GM11168 (cell line): Measurements from ENCODE around the gene TEKT1.
"Not testable (repeated sequence)": the region's sequence is repeated elsewhere in the genome, so short reads cannot be mapped to it uniquely, and the experiment has no call there.

Experiments
- in situ Hi-C: fragments of 300-500 bp; cut with MboI; formaldehyde crosslinking; loops from one replicate; pipeline ENCODE4 v1.12.0; 2022; ENCODE audit warnings: low sequenced_read_pairs; ENCODE audit not compliant: unreplicated experiment

TEKT1 gene

DNA sequence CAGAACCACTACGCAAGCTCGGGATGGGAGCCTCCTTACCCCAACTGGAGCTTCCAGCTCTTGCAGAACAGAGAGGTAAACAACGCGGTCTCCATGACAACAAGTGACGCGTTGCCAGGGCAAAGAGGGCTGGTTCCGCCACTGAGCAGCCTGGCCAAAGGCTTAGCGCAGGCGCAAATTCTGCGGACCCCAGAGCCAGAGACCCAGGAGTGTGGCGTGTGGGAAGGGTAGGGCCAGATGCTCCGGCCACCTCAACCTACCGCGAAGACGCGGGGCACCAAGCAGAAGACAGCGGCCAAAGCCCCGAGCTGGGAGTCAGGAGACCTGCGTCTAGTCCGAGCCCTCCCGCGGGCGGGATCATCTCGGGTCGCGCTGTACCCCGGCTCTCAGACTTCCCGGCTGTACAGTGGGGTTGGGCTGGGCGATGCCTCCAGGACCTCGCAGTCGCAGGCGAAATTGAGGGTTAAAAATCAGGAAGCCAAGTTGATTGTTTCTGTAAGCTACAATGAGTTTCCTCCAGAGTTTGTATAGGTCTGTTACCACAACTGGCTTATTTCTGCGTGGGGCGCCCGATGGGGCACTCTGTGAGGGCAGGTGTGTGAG lies at the start of gene TEKT1:
Gene TEKT1 (minus strand): TSS at position 69 of the 603 bp plus-strand sequence. CDS start 1,353 bp downstream, outside the sequence.
- in situ Hi-C loops, result loop anchor here (10.0 kb wide), 1 partner anchor 167 kb away; no protein-coding TSS in a partner anchor

DNA sequence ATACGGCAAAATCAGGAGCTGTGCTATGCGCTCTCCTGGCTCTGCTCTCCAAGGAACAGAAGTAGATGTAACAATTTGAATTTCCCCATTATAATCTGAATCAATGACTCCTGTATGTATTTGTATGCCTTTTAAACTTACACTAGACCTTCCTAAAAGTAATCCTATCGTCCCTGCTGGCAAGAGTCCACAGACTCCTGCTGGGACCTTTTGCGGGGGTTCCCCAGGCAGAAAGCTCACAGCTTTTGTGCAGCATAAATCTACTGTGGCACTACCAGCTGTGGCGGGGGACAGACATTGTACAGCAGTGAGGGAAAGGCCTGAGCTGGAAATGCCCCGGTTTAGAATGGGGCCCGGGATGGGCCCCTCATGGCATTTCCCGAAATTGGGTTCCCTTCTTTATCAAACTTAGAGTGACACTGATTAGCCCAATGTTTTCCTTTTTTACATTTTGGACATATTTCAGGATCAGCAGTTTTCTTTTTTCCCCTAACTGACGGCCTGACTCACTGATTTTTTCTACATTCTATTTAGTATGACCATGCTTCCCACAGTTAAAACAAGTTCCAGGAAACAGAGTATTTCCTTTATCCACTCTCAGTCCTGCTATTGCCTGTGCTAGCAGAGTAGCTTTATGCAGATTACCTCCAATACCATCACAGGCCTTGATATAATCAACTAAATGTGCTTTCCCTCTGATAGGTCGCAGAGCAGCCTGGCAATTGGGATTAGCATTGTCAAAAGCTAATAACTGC lies 47.9 kb upstream of the TEKT1 start:
- in situ Hi-C loops, result not testable (repeated sequence)

DNA sequence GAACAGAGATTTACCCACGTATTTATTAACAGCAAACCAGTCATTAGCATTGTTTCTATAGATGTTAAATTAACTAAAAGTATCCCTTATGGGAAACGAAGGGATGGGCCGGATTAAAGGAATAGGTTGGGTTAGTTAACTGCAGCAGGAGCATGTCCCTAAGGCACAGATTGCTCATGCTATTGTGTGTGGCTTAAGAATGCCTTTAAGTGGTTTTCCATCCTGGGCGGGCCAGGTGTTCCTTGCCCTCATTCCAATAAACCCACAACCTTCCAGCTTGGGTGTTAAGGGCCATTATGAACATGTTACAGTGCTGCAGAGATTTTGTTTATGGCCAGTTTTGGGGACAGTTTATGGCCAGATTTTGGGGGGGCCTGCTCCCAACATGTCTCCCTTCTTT lies 43.7 kb upstream of the TEKT1 start:
- in situ Hi-C loops, result not testable (repeated sequence)

DNA sequence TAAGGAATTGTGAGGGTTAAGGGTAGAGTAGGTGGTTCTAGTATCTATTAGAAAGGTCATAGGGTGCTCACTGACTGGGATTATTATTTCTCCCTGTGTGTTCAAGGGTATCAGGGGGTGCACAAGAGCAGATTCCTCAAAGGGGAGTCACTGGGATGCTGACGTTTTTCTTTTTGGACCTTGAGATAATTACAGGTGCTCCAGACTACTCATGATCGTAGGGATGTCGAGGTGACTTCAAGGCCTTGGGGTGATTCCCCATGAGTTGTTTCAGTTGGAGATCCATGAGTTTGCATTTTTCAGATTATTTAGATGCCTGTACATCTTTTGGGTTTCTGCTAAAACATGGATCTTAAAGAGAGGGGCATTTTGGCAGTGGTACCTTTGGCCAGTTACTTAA lies 41.4 kb upstream of the TEKT1 start:
- in situ Hi-C loops, result no loop called here

DNA sequence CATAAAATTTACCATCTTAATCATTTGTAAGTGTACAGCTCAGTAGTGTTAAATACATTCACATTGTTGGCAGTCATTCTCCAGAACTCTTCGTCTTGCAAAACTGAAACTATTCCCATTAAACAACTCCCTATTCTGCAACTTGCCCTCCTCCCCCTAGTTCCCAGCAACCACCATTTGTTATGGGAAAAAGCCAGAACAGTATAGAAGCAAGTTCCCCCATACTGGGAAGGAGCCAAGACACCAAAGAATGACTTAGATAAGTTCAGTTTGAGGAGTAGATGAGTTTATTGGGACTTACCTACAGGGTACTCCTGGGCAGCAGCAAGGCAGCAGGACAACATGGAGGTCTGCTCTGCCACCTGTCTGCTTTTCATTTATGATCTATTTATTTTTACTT lies 39.3 kb upstream of the TEKT1 start:
- in situ Hi-C loops, result no loop called here

GRCh38 chr17:6868582-6868981 lies 37.1 kb upstream of the TEKT1 start:
- in situ Hi-C loops, result no loop called here

GRCh38 chr17:6867849-6868248 lies 36.3 kb upstream of the TEKT1 start:
- in situ Hi-C loops, result no loop called here

- in situ Hi-C loops, result no loop called here
These were observed 31.3 kb upstream of the TEKT1 start for GRCh38 chr17:6862825-6863224.

GRCh38 chr17:6862122-6862521 lies 30.6 kb upstream of the TEKT1 start:
- in situ Hi-C loops, result no loop called here

GRCh38 chr17:6857904-6858303 lies 26.4 kb upstream of the TEKT1 start:
- in situ Hi-C loops, result no loop called here

- in situ Hi-C loops, result no loop called here
These were observed 25.8 kb upstream of the TEKT1 start for GRCh38 chr17:6857336-6857735.

GRCh38 chr17:6856051-6856450 lies 24.5 kb upstream of the TEKT1 start:
- in situ Hi-C loops, result no loop called here

GRCh38 chr17:6853764-6854442 lies 22.4 kb upstream of the TEKT1 start:
- in situ Hi-C loops, result no loop called here

DNA sequence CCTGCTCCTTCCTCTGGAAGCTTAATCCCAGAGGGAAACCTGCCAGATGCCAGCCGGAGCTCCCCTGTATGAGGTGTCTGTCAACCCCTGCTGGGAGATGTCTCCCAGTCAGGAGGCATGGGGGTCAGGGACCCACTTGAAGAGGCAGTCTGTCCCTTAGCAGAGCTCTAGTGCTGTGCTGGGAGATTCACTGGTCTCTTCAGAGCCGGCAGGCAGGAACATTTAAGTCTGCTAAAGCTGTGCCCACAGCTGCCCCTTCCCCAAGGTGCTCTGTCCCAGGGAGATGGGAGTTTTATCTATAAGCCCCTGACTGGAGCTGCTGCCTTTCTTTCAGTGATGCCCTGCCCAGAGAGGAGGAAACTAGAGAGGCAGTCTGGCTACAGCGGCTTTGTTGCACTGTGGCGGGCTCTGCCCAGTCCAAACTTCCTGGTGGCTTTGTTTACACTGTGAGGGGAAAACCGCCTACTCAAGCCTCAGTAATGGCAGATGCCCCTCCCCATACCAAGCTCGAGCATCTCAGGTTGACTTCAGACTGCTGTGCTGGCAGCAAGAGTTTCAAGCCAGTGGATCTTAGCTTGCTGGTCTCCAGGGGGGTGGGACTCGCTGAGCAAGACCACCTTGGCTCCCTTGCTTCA lies 17.1 kb upstream of the TEKT1 start:
- in situ Hi-C loops, result not testable (repeated sequence)

DNA sequence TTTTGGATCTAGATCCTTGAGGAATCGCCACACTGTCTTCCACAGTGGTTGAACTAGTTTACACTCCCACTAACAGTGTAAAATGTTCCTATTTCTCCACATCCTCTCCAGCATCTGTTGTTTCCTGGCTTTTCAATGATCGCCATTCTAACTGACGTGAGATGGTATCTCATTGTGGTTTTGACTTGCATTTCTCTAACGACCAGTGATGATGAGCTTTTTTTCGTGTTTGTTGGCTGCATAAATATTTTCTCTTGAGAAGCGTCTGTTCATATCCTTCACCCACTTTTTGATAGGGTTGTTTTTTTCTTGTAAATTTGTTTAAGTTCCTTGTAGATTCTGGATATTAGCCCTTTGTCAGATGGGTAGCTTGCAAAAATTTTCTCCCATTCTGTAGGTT lies 14.6 kb upstream of the TEKT1 start:
- in situ Hi-C loops, result not testable (repeated sequence)

DNA sequence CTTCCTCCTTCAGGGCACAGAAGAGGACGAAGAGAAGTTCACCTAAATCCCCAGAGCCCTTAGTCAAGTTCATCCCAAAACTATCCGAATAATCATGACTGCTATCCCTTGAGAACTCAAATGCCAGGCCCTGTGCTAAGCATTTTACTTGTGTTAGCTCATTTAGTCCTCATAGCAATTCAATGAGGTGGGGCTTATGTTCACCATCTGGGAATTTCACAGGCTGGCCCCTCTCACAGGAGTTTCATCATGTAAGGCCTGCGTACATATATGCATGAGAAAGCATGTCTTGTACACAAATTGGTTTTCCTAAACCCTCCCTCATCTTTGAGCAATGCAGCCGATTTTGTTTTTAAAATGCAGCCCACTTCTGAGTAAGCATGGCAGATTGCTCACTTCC lies 12.9 kb upstream of the TEKT1 start:
- in situ Hi-C loops, result not testable (repeated sequence)

DNA sequence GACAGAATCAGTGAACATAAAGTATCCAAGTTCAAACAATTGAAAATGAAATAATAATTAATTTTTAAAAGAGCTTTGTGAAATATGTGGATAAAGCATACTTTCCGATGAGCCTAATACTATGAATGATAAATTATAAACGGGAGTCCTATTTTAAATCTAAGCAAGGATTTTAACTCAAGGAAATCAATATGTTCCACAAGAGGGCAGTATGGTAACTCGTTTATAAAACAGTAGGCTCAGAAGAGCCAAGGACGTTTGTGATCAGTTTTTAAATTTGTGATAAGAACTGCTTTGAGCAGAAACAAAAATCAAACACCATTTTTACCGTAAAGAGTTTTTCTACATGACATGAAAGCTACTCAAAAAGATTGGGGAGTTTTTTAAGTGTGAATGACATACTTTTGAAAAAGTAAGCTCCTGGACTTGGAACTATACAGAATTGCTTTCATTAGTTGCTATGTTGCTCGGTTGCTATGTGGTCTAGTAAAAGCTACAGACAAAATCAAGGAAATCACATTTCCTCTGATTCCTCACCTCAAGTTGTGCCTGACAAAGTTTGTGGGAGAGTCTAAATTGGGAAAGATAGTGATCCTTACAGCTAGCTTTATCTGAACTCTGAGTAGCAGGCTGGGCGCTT lies 11.8 kb upstream of the TEKT1 start:
- in situ Hi-C loops, result no loop called here

DNA sequence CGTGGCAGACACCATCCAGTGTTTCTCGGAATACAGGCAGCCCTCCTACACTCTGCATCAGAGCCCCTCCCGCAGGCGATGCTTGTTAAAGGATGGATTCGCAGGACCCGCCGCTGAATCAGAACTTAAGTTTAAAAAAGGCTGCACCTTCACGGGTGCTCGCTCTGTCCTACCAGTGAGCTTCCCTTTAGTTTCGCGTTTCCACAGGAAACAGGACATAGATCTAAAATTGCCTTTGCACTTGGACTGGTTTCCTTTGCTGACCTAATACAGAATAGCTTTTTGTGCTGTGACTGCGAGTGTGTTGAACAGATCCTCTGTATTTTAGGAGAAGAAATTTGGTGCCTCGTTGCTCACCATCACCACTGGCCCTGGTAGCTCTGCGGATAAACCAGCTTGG lies 10.2 kb upstream of the TEKT1 start:
- in situ Hi-C loops, result not testable (repeated sequence)

GRCh38 chr17:6830383-6830986 lies 1.0 kb downstream of the TEKT1 start:
- in situ Hi-C loops, result loop anchor here (10.0 kb wide), 1 partner anchor 166 kb away; no protein-coding TSS in a partner anchor

DNA sequence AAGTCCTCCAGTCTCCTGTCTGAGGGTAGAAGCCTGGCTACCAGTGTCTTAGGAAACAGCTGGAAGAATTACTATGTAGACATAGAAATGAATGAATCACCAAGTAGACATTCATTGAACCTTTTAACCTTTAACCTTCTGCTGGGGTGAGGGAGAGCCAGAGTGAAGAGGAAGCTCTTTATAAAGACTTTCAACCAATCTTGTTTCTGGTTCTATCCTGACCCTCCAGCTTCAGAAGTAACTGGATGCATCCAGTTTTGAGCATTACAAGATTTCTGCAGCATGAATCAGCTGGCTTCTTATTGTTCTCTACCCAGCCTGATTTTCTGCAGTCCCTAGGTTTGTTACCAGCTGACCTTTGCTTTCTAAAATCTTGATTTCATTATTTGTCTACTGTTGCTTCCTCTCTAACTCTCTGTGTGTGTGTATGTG lies 8.5 kb downstream of the TEKT1 start:
- in situ Hi-C loops, result no loop called here
